Thoracic aorta (tissue), 2 donors: Measurements from ENCODE around the gene RAB3IL1. TPM values are rescaled to one million over a fixed set of nuclear protein-coding genes. Genes with fewer than 3 reads are reported as not detected.

Source experiments
- ATAC-seq: fragments of 150-250 bp; one replicate; pipeline ENCODE4 v1.8.0; 2017; ENCODE audit warnings: low read depth; ENCODE audit not compliant: insufficient number of reproducible peaks, low FRiP score
- DNase-seq: peaks from one replicate; pipeline ENCODE4 v3.0.0-alpha.2; 2020; ENCODE audit warnings: low spot score
- H3K27ac ChIP-seq, 2 donors: fragments of 200-600 bp; sonication (generic); 1 replicate in 1 of 2; 2 replicates in 1 of 2; pipeline ENCODE4 v1.5.1; 2016; ENCODE audit warnings: mild to moderate bottlenecking in 2 of 2, moderate library complexity in 2 of 2
- H3K27me3 ChIP-seq: fragments of 200-600 bp; sonication (generic); replicated peaks from 2 replicates; pipeline ENCODE4 v1.6.0; 2016; ENCODE audit warnings: mild to moderate bottlenecking; ENCODE audit not compliant: insufficient read depth
- H3K36me3 ChIP-seq: fragments of 200-600 bp; sonication (generic); one replicate; pipeline ENCODE4 v1.5.1; 2016
- H3K4me1 ChIP-seq, 2 donors: fragments of 200-600 bp; sonication (generic); 1 replicate in 1 of 2; 2 replicates in 1 of 2; pipeline versions ENCODE4 v1.5.1 to v1.6.0; 2016; ENCODE audit warnings: low read depth in 2 of 2, mild to moderate bottlenecking in 1 of 2; ENCODE audit not compliant: control insufficient read depth in 1 of 2
- H3K4me3 ChIP-seq: fragments of 200-600 bp; sonication (generic); 2 replicates; pipeline ENCODE4 v1.5.1; 2016; ENCODE audit warnings: mild to moderate bottlenecking
- H3K9me3 ChIP-seq: fragments of 200-600 bp; sonication (generic); 2 replicates; pipeline ENCODE4 v1.5.1; 2016
- CTCF ChIP-seq: fragments of 200-600 bp; sonication (generic); IDR thresholded peaks from one replicate; pipeline ENCODE4 v1.5.1; 2019; ENCODE audit warnings: antibody characterized with exemption
- total RNA-seq, 2 donors: library from RNA; depleted of rRNA; stranded (reverse); fragments of >200 nt; gene quantifications; one replicate each; pipeline versions ENCODE4 v1.1.0 to v1.2.3, GENCODE V29; 2016

The RAB3IL1 gene
- total RNA-seq, 2 donors from 2014 or later: 20.8 to 45.4 TPM

- ATAC-seq (no peak), DNase-seq (no peak)
- no peaks in the 10 kb centered on the region for H3K27me3 ChIP-seq
- peaks cover 0 to 5% of the 10 kb centered on the region in 2 donors for H3K4me1 ChIP-seq
- no peak overlapping the region for H3K4me3 ChIP-seq
- H3K36me3 ChIP-seq: peaks cover 12% of the 10 kb centered on the region
- no peak for TF ChIP-seq CTCF
- no peak overlapping the region for H3K27ac ChIP-seq
- no peaks in the 10 kb centered on the region for H3K9me3 ChIP-seq
Measured at GRCh38 chr11:61910187-61911127, 6.9 kb downstream of the RAB3IL1 start.

- H3K9me3 ChIP-seq: no peaks in the 10 kb centered on the region
- TF ChIP-seq CTCF: no peak
- no peak overlapping the region for H3K4me3 ChIP-seq
- no peaks in the 10 kb centered on the region for H3K27me3 ChIP-seq
- no peak overlapping the region for H3K27ac ChIP-seq
- peaks cover 12% of the 10 kb centered on the region for H3K36me3 ChIP-seq
- peaks cover 0 to 5% of the 10 kb centered on the region in 2 donors for H3K4me1 ChIP-seq
- DNase-seq: no peak
- ATAC-seq: no peak
Measured at GRCh38 chr11:61908730-61909316, 8.5 kb downstream of the RAB3IL1 start.

GRCh38 chr11:61907871-61908729 is 9.3 kb downstream of the RAB3IL1 start:
- ATAC-seq (no peak), DNase-seq (no peak)
- Histone ChIP-seq H3K36me3 (peaks cover 12% of the 10 kb centered on the region), H3K9me3 (no peaks in the 10 kb centered on the region), H3K4me3 (no peak overlapping the region), H3K27me3 (no peaks in the 10 kb centered on the region), H3K4me1 (peaks cover 0 to 5% of the 10 kb centered on the region in 2 donors), H3K27ac (no peak overlapping the region)
- TF ChIP-seq CTCF: no peak

- Histone ChIP-seq H3K27ac (no peak overlapping the region), H3K36me3 (peaks cover 12% of the 10 kb centered on the region), H3K4me1 (peaks cover 0 to 5% of the 10 kb centered on the region in 2 donors), H3K9me3 (no peaks in the 10 kb centered on the region), H3K4me3 (no peak overlapping the region), H3K27me3 (no peaks in the 10 kb centered on the region)
- TF ChIP-seq CTCF: no peak
- no peak for ATAC-seq
- DNase-seq: no peak
Measured at GRCh38 chr11:61907282-61907681, 10.1 kb downstream of the RAB3IL1 start.

- DNase-seq: no peak
- peaks cover 18% of the 10 kb centered on the region for H3K36me3 ChIP-seq
- TF ChIP-seq CTCF: no peak
- no peak for ATAC-seq
- no peaks in the 10 kb centered on the region for H3K27me3 ChIP-seq
- H3K4me3 ChIP-seq: no peak overlapping the region
- no peak overlapping the region for H3K27ac ChIP-seq
- peaks cover 0 to 5% of the 10 kb centered on the region in 2 donors for H3K4me1 ChIP-seq
- no peaks in the 10 kb centered on the region for H3K9me3 ChIP-seq
Measured at GRCh38 chr11:61906522-61906909, 10.8 kb downstream of the RAB3IL1 start.
